IgD-negative memory B cell (primary cell): ENCODE data around the gene KIAA1586. TPM values are rescaled to one million over a fixed set of nuclear protein-coding genes. Genes with fewer than 3 reads are reported as not detected.
A peak's percentile ranks its signal among the peaks of the same experiment; 100 is the strongest.
"Not testable (repeated sequence)": the region's sequence is repeated elsewhere in the genome, so short reads cannot be mapped to it uniquely, and the experiment has no call there.

Experiments
- H3K27ac Mint-ChIP-seq, 3 donors: one replicate each; pipeline ENCODE4 v1.8.0; 2020 to 2022; ENCODE audit warnings: mild to moderate bottlenecking in 3 of 3, mixed read lengths in 3 of 3, moderate library complexity in 1 of 3
- H3K27me3 Mint-ChIP-seq: one replicate; pipeline ENCODE4 v1.8.0; 2021; ENCODE audit warnings: mixed read lengths
- H3K36me3 Mint-ChIP-seq: one replicate; pipeline ENCODE4 v1.8.0; 2020; ENCODE audit warnings: mild to moderate bottlenecking, mixed read lengths
- H3K4me1 Mint-ChIP-seq, 3 donors: one replicate each; pipeline ENCODE4 v1.8.0; 2020 to 2022; ENCODE audit warnings: mixed read lengths in 3 of 3, mild to moderate bottlenecking in 1 of 3
- H3K4me3 Mint-ChIP-seq, 4 donors: one replicate each; pipeline ENCODE4 v1.8.0; 2020 to 2022; ENCODE audit warnings: mild to moderate bottlenecking in 4 of 4, mixed read lengths in 4 of 4, moderate library complexity in 3 of 4
- H3K9me3 Mint-ChIP-seq, 3 donors: one replicate each; pipeline ENCODE4 v1.8.0; 2020 to 2021; ENCODE audit warnings: mixed read lengths in 3 of 3, mild to moderate bottlenecking in 1 of 3
- polyA plus RNA-seq: library from polyadenylated mRNA; unstranded; fragments of 300-500 nt; fragmentation: Illumina TruSeq; gene quantifications from one replicate; pipeline ENCODE4 v1.2.3, GENCODE V29; 2021

Gene KIAA1586, protein sequence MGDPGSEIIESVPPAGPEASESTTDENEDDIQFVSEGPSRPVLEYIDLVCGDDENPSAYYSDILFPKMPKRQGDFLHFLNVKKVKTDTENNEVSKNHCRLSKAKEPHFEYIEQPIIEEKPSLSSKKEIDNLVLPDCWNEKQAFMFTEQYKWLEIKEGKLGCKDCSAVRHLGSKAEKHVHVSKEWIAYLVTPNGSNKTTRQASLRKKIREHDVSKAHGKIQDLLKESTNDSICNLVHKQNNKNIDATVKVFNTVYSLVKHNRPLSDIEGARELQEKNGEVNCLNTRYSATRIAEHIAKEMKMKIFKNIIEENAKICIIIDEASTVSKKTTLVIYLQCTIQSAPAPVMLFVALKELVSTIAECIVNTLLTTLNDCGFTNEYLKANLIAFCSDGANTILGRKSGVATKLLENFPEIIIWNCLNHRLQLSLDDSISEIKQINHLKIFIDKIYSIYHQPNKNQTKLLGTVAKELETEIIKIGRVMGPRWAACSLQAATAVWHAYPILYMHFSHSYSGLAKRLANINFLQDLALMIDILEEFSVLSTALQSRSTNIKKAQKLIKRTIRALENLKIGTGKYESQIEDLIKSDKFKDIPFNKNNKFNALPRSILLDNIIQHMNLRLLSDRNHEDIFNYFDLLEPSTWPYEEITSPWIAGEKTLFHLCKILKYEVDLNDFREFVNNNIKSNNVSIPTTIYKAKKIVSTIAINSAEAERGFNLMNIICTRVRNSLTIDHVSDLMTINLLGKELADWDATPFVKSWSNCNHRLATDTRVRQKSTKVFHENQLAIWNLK
- polyA plus RNA-seq = 7.3 TPM

DNA sequence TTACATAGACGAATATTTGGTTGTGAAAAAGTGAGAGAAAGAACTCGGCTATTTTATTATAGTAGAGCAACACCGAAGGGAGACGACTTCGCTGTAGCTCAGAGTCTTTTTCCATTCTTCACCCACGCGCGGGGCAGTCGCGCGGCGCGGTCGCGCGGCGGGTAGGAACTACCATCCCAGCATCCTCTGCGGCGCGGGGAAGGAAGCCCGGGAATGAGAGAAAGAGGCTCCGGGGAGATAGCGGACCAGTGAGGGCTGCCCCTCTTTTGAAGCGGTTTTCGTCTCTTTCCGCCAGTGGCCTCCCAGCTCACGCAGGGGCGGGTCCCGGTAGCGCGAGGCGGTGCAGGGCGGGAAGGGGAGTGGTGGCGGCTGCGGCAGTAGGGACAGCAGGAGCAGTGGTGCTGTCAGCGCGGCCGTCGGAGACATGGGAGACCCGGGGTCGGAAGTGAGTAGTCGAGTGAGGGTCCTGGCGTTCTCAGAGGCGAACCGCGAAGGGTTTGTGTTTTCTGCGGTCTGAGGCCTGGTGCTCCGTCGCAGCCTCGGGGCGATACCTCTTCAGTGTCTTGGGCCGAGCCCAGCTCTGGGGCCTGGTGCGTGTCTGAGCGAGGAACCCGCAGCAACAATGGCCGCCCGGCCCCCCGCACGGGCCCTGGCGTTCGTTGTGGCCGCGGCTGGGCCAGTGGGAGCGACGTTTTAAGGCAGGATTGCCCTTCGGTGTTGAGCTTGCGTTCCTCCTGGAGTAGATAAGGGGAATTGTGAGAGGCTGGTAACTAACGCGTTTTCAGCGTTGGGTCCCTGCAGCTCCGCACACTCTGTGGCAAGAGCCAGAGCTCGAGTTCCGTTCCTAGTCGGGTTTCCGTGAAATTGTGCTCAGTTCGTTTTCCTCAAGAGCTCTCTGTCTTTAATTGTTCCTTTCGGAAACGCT is at the start of gene KIAA1586:
Gene KIAA1586, plus strand, starts transcription at position 362 of the 925 bp plus-strand sequence. Its CDS starts 63 bp downstream, at position 425.
- H3K27me3 Mint-ChIP-seq, H3K9me3 Mint-ChIP-seq, H3K36me3 Mint-ChIP-seq: not testable (repeated sequence)
- Mint-ChIP-seq H3K27ac (peak within 1 kb of the TSS in 2 of 3 donors; percentile 3 to 51), H3K4me1 (peaks cover 17 to 23% (median 18%) of the 10 kb centered on the region in 3 donors), H3K4me3 (peak within 1 kb of the TSS; percentile 94 to 98 (median 96))

DNA sequence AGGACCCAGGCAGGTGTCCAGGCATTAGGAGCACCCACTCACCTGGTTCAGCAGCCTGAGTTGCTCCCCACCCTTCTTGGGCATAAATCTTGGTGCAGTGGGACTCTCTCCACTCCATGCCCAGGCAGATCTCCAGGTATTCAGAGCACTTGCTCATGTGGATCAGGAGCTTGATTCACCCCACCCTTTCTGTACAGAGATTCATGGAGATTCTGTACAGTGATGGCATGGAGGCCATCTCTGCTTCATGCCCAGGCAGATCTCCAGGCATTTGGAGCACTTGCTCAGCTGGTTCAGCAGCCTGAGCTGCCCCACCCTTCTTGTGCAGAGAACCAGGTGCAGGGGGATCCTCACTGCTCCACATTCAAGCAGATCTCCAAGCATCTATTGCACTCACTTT is 47.4 kb upstream of the KIAA1586 start:
- Mint-ChIP-seq H3K27ac (no peak overlapping the region), H3K27me3 (peaks cover 11% of the 10 kb centered on the region), H3K4me3 (no peak overlapping the region), H3K9me3 (peaks cover 2 to 7% (median 4%) of the 10 kb centered on the region in 3 donors), H3K36me3 (no peaks in the 10 kb centered on the region), H3K4me1 (no peaks in the 10 kb centered on the region)

DNA sequence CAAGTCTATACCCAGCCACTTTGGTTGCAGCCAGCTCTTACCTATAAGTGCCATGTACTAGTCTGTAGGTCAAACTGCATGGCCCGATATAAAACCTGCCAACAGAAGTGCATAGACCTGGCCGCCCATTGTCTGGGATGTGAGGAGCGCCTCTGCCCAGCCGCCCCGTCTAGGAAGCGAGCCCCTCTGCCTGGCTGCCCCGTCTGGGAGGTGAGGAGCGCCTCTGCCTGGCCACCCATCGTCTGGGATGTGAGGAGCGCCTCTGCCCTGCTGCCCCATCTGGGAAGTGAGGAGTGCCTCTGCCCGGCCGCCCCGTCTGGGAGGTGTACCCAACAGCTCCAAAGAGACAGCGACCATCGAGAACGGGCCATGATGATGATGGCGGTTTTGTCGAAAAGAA is 46.7 kb upstream of the KIAA1586 start:
- not testable (repeated sequence) for H3K4me1 Mint-ChIP-seq, H3K27ac Mint-ChIP-seq, H3K36me3 Mint-ChIP-seq, H3K4me3 Mint-ChIP-seq, H3K9me3 Mint-ChIP-seq
- H3K27me3 Mint-ChIP-seq = peaks cover 13% of the 10 kb centered on the region

- H3K9me3 Mint-ChIP-seq = peaks cover 2 to 7% (median 4%) of the 10 kb centered on the region in 3 donors
- peaks cover 10% of the 10 kb centered on the region for H3K27me3 Mint-ChIP-seq
- H3K27ac Mint-ChIP-seq = no peak overlapping the region
- no peaks in the 10 kb centered on the region for H3K36me3 Mint-ChIP-seq
- H3K4me1 Mint-ChIP-seq = no peaks in the 10 kb centered on the region
- no peak overlapping the region for H3K4me3 Mint-ChIP-seq
These were observed 44.3 kb upstream of the KIAA1586 start for GRCh38 chr6:57002197-57002596.

DNA sequence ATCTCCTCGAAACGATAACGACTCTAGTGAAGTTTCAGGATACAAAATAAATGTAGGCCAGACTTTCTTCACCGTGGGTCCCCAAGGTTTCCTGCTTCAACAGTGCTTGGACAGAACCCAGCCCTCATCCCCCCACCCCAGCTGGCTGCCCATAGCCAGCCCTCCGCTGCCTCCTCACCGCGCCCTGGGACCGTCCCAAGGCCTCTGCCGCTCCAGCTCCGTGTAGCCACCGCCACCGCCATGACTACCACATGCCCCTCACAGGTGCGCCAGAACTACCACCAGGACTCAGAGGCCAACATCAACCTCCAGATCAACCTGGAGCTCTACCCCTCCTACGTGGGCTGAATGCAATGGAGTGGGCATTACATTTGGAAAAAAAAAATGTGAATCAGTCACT is 42.2 kb upstream of the KIAA1586 start:
- Mint-ChIP-seq H3K9me3 (peaks cover 0 to 2% (median 2%) of the 10 kb centered on the region in 3 donors), H3K4me1 (no peaks in the 10 kb centered on the region), H3K4me3 (no peak overlapping the region), H3K36me3 (no peaks in the 10 kb centered on the region), H3K27me3 (peaks cover 9% of the 10 kb centered on the region), H3K27ac (peak overlapping the region in 1 of 3 donors; percentile 32)

- Mint-ChIP-seq H3K9me3 (no peaks in the 10 kb centered on the region), H3K4me1 (no peaks in the 10 kb centered on the region), H3K4me3 (no peak overlapping the region), H3K36me3 (no peaks in the 10 kb centered on the region), H3K27me3 (peaks cover 7% of the 10 kb centered on the region), H3K27ac (no peak overlapping the region)
These were observed 40.4 kb upstream of the KIAA1586 start for GRCh38 chr6:57006101-57006500.

GRCh38 chr6:57008069-57008468 is 38.4 kb upstream of the KIAA1586 start:
- H3K36me3 Mint-ChIP-seq, H3K27ac Mint-ChIP-seq, H3K9me3 Mint-ChIP-seq: not testable (repeated sequence)

GRCh38 chr6:57013521-57013926 is 33.0 kb upstream of the KIAA1586 start:
- H3K9me3 Mint-ChIP-seq = no peaks in the 10 kb centered on the region
- H3K27ac Mint-ChIP-seq = no peak overlapping the region
- peaks cover 3% of the 10 kb centered on the region for H3K27me3 Mint-ChIP-seq
- H3K36me3 Mint-ChIP-seq = no peaks in the 10 kb centered on the region
- H3K4me1 Mint-ChIP-seq = no peaks in the 10 kb centered on the region
- H3K4me3 Mint-ChIP-seq = no peak overlapping the region

More at GRCh38 chr6:57008069-57008468, 38.4 kb upstream of the KIAA1586 start:
- not testable (repeated sequence) for H3K4me3 Mint-ChIP-seq, H3K4me1 Mint-ChIP-seq, H3K27me3 Mint-ChIP-seq

- Mint-ChIP-seq H3K36me3 (no peaks in the 10 kb centered on the region), H3K27ac (no peak overlapping the region), H3K27me3 (peaks cover 6% of the 10 kb centered on the region), H3K4me1 (no peaks in the 10 kb centered on the region), H3K4me3 (no peak overlapping the region), H3K9me3 (no peaks in the 10 kb centered on the region)
These were observed 29.4 kb upstream of the KIAA1586 start for GRCh38 chr6:57017069-57017468.

- Mint-ChIP-seq H3K9me3 (no peaks in the 10 kb centered on the region), H3K27ac (no peak overlapping the region), H3K27me3 (peaks cover 6% of the 10 kb centered on the region), H3K4me1 (no peaks in the 10 kb centered on the region), H3K36me3 (no peaks in the 10 kb centered on the region), H3K4me3 (no peak overlapping the region)
These were observed 28.7 kb upstream of the KIAA1586 start for GRCh38 chr6:57017841-57018240.

GRCh38 chr6:57019434-57019833 is 27.1 kb upstream of the KIAA1586 start:
- Mint-ChIP-seq H3K4me3 (no peak overlapping the region), H3K27me3 (peaks cover 6% of the 10 kb centered on the region), H3K9me3 (peaks cover under 1 to 4% (median 1%) of the 10 kb centered on the region in 3 donors), H3K27ac (no peak overlapping the region), H3K4me1 (no peaks in the 10 kb centered on the region), H3K36me3 (no peaks in the 10 kb centered on the region)

DNA sequence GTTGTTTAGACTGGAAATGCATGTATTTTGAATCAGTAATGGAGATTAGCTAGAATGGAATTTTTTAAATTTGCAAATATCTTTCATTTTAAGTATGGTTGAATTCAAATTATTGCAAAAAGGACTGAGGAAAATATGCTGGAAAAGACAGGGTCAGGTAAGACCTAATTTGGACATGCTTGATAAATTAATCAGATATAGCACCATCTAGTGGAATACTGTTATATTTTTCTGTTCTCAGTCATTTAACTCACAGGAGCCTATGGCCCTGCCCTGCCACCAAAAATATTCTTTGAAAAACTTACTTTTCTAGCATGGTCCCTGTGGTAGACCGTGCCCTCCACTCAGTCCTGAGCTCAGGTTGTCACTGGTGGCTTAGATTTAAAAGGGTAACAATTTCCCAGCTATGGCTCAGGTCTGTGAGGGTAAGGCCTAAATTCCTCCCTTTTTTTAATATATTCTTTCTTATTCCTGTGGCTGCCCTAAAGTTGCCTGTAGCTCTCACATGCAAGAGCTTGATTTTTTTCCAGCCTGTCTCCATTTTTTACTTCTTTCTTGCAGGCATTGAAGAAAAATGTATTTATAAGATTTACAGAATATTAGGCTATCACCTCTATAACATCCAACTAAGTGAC is 25.3 kb upstream of the KIAA1586 start:
- peaks cover 10 to 19% (median 14%) of the 10 kb centered on the region in 3 donors for H3K9me3 Mint-ChIP-seq
- H3K4me3 Mint-ChIP-seq = no peak overlapping the region
- peaks cover 6% of the 10 kb centered on the region for H3K27me3 Mint-ChIP-seq
- no peak overlapping the region for H3K27ac Mint-ChIP-seq
- H3K36me3 Mint-ChIP-seq = peaks cover 4% of the 10 kb centered on the region
- no peaks in the 10 kb centered on the region for H3K4me1 Mint-ChIP-seq

- peaks cover 11 to 19% (median 14%) of the 10 kb centered on the region in 3 donors for H3K9me3 Mint-ChIP-seq
These were observed 22.2 kb upstream of the KIAA1586 start for GRCh38 chr6:57024321-57024720.

GRCh38 chr6:57024775-57025174 is 21.7 kb upstream of the KIAA1586 start:
- Mint-ChIP-seq H3K36me3 (peaks cover 4% of the 10 kb centered on the region), H3K27ac (no peak overlapping the region), H3K4me1 (no peaks in the 10 kb centered on the region), H3K27me3 (peaks cover 7% of the 10 kb centered on the region), H3K9me3 (peaks cover 11 to 19% (median 14%) of the 10 kb centered on the region in 3 donors), H3K4me3 (no peak overlapping the region)

More at GRCh38 chr6:57024321-57024720, 22.2 kb upstream of the KIAA1586 start:
- peaks cover 7% of the 10 kb centered on the region for H3K27me3 Mint-ChIP-seq
- no peaks in the 10 kb centered on the region for H3K4me1 Mint-ChIP-seq
- H3K4me3 Mint-ChIP-seq = no peak overlapping the region
- no peak overlapping the region for H3K27ac Mint-ChIP-seq
- peaks cover 4% of the 10 kb centered on the region for H3K36me3 Mint-ChIP-seq
